ENCODE results near the gene IGFL1. TPM values are rescaled to one million over a fixed set of nuclear protein-coding genes. Genes with fewer than 3 reads are reported as not detected.
"Not testable (repeated sequence)": the region's sequence is repeated elsewhere in the genome, so short reads cannot be mapped to it uniquely, and the experiment has no call there.

Gene IGFL1
- total RNA-seq, 4 donors from 2014 or later: 2.9 to 46.0 (median 22.0) TPM

- no peaks in the 10 kb centered on the region for H3K36me3 ChIP-seq
- H3K4me1 ChIP-seq: no peaks in the 10 kb centered on the region
- no peak overlapping the region for H3K4me3 ChIP-seq
- TF ChIP-seq CTCF (IDR thresholded peaks at IDR 0.05) (no peak), POLR2A (IDR thresholded peaks at IDR 0.05) (no peak)
- 25 to 40% methylated on average over 2 of the region's 2 CpGs for WGBS, 2 donors
- intact Hi-C loops (cut with DNase I): no loop called here
- H3K27ac ChIP-seq: no peak overlapping the region
- no peak for DNase-seq
- H3K9me3 ChIP-seq: no peaks in the 10 kb centered on the region
- peaks cover 0 to 68% (median 0%) of the 10 kb centered on the region in 4 donors for H3K27me3 ChIP-seq
Measured at GRCh38 chr19:46241626-46242025, 12.1 kb downstream of the IGFL1 start.

- H3K4me3 ChIP-seq; H3K4me1 ChIP-seq; H3K36me3 ChIP-seq; H3K9me3 ChIP-seq; H3K27ac ChIP-seq; intact Hi-C loops (cut with DNase I); DNase-seq: not testable (repeated sequence)
- peaks cover 0 to 68% (median 0%) of the 10 kb centered on the region in 4 donors for H3K27me3 ChIP-seq
- WGBS, 2 donors: 84 to 91% methylated on average over 6 of the region's 6 CpGs
Measured at GRCh38 chr19:46243081-46243654, 13.6 kb downstream of the IGFL1 start.

GRCh38 chr19:46250076-46250735 is 20.7 kb downstream of the IGFL1 start:
- H3K9me3 ChIP-seq: no peaks in the 10 kb centered on the region
- H3K27ac ChIP-seq: peak overlapping the region in 1 of 4 donors; percentile 40
- no peak for TF ChIP-seq POLR2A (IDR thresholded peaks at IDR 0.05)
- TF ChIP-seq CTCF (IDR thresholded peaks at IDR 0.05): no peak
- peaks cover 0 to 49% (median 0%) of the 10 kb centered on the region in 3 donors for H3K4me1 ChIP-seq
- peaks cover 0 to 33% (median 0%) of the 10 kb centered on the region in 4 donors for H3K27me3 ChIP-seq
- intact Hi-C loops (cut with DNase I): no loop called here
- WGBS, 2 donors: 33 to 50% methylated on average over 3 of the region's 3 CpGs
- H3K4me3 ChIP-seq: peak overlapping the region in 1 of 4 donors; percentile 6
- no peaks in the 10 kb centered on the region for H3K36me3 ChIP-seq
- DNase-seq: no peak

GRCh38 chr19:46251416-46251815 is 21.9 kb downstream of the IGFL1 start:
- TF ChIP-seq CTCF (IDR thresholded peaks at IDR 0.05): no peak
- no peak for TF ChIP-seq POLR2A (IDR thresholded peaks at IDR 0.05)
- H3K27me3 ChIP-seq: peaks cover 0 to 24% (median 0%) of the 10 kb centered on the region in 4 donors
- H3K36me3 ChIP-seq: no peaks in the 10 kb centered on the region
- WGBS, 2 donors: 30 to 42% methylated on average over 5 of the region's 5 CpGs
- no peak for DNase-seq
- H3K9me3 ChIP-seq: no peaks in the 10 kb centered on the region
- intact Hi-C loops (cut with DNase I): no loop called here
- H3K4me1 ChIP-seq: peaks cover 0 to 58% (median 0%) of the 10 kb centered on the region in 3 donors
- no peak overlapping the region for H3K4me3 ChIP-seq
- H3K27ac ChIP-seq: peak overlapping the region in 1 of 4 donors; percentile 40

- no peaks in the 10 kb centered on the region for H3K9me3 ChIP-seq
- WGBS, 2 donors: 47 to 56% methylated on average over 4 of the region's 4 CpGs
- H3K27ac ChIP-seq: peak overlapping the region in 1 of 4 donors; percentile 16
- intact Hi-C loops (cut with DNase I): no loop called here
- TF ChIP-seq POLR2A (IDR thresholded peaks at IDR 0.05) (no peak), CTCF (IDR thresholded peaks at IDR 0.05) (no peak)
- H3K4me1 ChIP-seq: peaks cover 0 to 52% (median 0%) of the 10 kb centered on the region in 3 donors
- no peak for DNase-seq
- H3K4me3 ChIP-seq: no peak overlapping the region
- no peaks in the 10 kb centered on the region for H3K36me3 ChIP-seq
- H3K27me3 ChIP-seq: peaks cover 0 to 27% (median 0%) of the 10 kb centered on the region in 4 donors
Measured at GRCh38 chr19:46254776-46255175, 25.2 kb downstream of the IGFL1 start.

All from esophagus squamous epithelium (tissue), 5 donors.